T-cell (primary cell): ENCODE measurements around the gene PBX1. TPM values are rescaled to one million over a fixed set of nuclear protein-coding genes. Genes with fewer than 3 reads are reported as not detected.

ENCODE experiments used
- ATAC-seq, 4 experiments: fragments of 200-7000 bp in 3 of 4; fragments of 150-1000 bp in 1 of 4; cut with Tn5 transposase; replicated peaks in 1 of 4; 1 replicate in 3 of 4; 2 replicates in 1 of 4; pipeline ENCODE4 v1.10.0; 2021; ENCODE audit warnings: moderate library complexity in 3 of 4, mild to moderate bottlenecking in 2 of 4, moderate number of reproducible peaks in 1 of 4
- CTCF ChIA-PET, 2 donors: fragments of 300-600 bp; sonication (Branson Sonifier 250); formaldehyde crosslinking; loops; one replicate each; lab custom pipeline; 2022; ENCODE audit warnings: antibody characterized with exemption in 2 of 2; lab: Charles Lee
- POLR2A ChIA-PET, 2 donors: fragments of 300-600 bp; sonication (Branson Sonifier 250); formaldehyde crosslinking; loops; one replicate each; lab custom pipeline; 2022; ENCODE audit warnings: antibody characterized with exemption in 2 of 2; lab: Charles Lee
- DNase-seq, 35 experiments: peaks; one replicate each; pipeline versions ENCODE4 v3.0.0 to v3.0.0-alpha.2; 2013 to 2023
- H3K27ac ChIP-seq: one replicate; pipeline ENCODE4 v1.5.1; 2013; ENCODE audit warnings: low read length
- H3K27me3 ChIP-seq, 2 experiments: replicated peaks in 1 of 2; 1 replicate in 1 of 2; 2 replicates in 1 of 2; pipeline versions ENCODE4 v1.6.1 to v1.7.0; 2013; ENCODE audit warnings: low read length in 1 of 2, mixed read lengths in 1 of 2; ENCODE audit not compliant: control insufficient read depth in 2 of 2, insufficient read depth in 2 of 2; ENCODE audit errors: extremely low read depth in 1 of 2
- H3K36me3 ChIP-seq, 2 donors: 1 replicate in 1 of 2; 2 replicates in 1 of 2; pipeline versions ENCODE4 v1.6.1 to v1.7.0; 2013; ENCODE audit warnings: low read length in 1 of 2; ENCODE audit not compliant: control insufficient read depth in 2 of 2, insufficient read depth in 1 of 2; ENCODE audit errors: extremely low read depth in 1 of 2
- H3K4me1 ChIP-seq, 2 experiments: 1 replicate in 1 of 2; 2 replicates in 1 of 2; pipeline versions ENCODE4 v1.6.1 to v1.7.0; 2013; ENCODE audit warnings: low read length in 2 of 2, mixed read lengths in 1 of 2; ENCODE audit not compliant: insufficient read depth in 2 of 2, control insufficient read depth in 1 of 2; ENCODE audit errors: extremely low read depth in 1 of 2
- H3K4me3 ChIP-seq, 2 donors: 1 replicate in 1 of 2; 2 replicates in 1 of 2; pipeline versions ENCODE4 v1.5.1 to v1.7.0; 2013; ENCODE audit warnings: mild to moderate bottlenecking in 2 of 2, low read length in 1 of 2, moderate library complexity in 1 of 2; ENCODE audit not compliant: control insufficient read depth in 1 of 2; ENCODE audit errors: extremely low read depth in 1 of 2
- H3K9me3 ChIP-seq: 2 replicates; pipeline ENCODE4 v1.7.0; 2013
- H3K27ac Mint-ChIP-seq, 2 donors: one replicate each; pipeline ENCODE4 v1.8.0; 2020 to 2021; ENCODE audit warnings: mild to moderate bottlenecking in 2 of 2, mixed read lengths in 2 of 2
- H3K27me3 Mint-ChIP-seq, 2 donors: one replicate each; pipeline ENCODE4 v1.8.0; 2021 to 2022; ENCODE audit warnings: mixed read lengths in 2 of 2
- H3K36me3 Mint-ChIP-seq: one replicate; pipeline ENCODE4 v1.8.0; 2021; ENCODE audit warnings: mixed read lengths
- H3K4me1 Mint-ChIP-seq, 3 donors: one replicate each; pipeline ENCODE4 v1.8.0; 2020 to 2022; ENCODE audit warnings: mixed read lengths in 3 of 3, mild to moderate bottlenecking in 1 of 3
- H3K4me3 Mint-ChIP-seq, 3 donors: one replicate each; pipeline ENCODE4 v1.8.0; 2020 to 2022; ENCODE audit warnings: mild to moderate bottlenecking in 3 of 3, mixed read lengths in 3 of 3, moderate library complexity in 3 of 3
- H3K9me3 Mint-ChIP-seq, 3 donors: one replicate each; pipeline ENCODE4 v1.8.0; 2020 to 2022; ENCODE audit warnings: mixed read lengths in 3 of 3
- WGBS: methylation state at CpG from one replicate; pipeline ENCODE4 v1.1.5; 2013; ENCODE audit warnings: missing lambda C conversion rate; ENCODE audit not compliant: insufficient coverage; 5-methylcytosine and 5-hydroxymethylcytosine counted together
- total RNA-seq, 35 experiments: library from RNA in 6 of 35; stranded (reverse) in 6 of 35; fragments of 120-200 nt in 1 of 35; gene quantifications; one replicate each; pipeline versions ENCODE4 v1.2.1 to v1.2.4 and lab custom pipeline; 2013 to 2026

PBX1 gene
- total RNA-seq, 5 donors from 2014 or later (not counting 1 experiment from before 2014, with no cell fraction given) = 0.92 to 2.9 (median 1.8) TPM

- Mint-ChIP-seq H3K27ac (no peak overlapping the region), H3K4me1 (no peaks in the 10 kb centered on the region), H3K4me3 (no peak overlapping the region), H3K36me3 (no peaks in the 10 kb centered on the region), H3K27me3 (no peaks in the 10 kb centered on the region), H3K9me3 (peaks cover 0 to 7% (median 4%) of the 10 kb centered on the region in 3 donors)
- ChIA-PET POLR2A (no interaction called here), CTCF (no interaction called here)
- Histone ChIP-seq H3K36me3 (no peaks in the 10 kb centered on the region), H3K27me3 (no peaks in the 10 kb centered on the region), H3K27ac (no peak overlapping the region), H3K4me1 (no peaks in the 10 kb centered on the region), H3K4me3 (no peak overlapping the region), H3K9me3 (no peaks in the 10 kb centered on the region)
- ATAC-seq = no peak
- WGBS = no CpG with 5 or more reads among the region's 1 CpG
- no peak for DNase-seq
Observed at GRCh38 chr1:164703960-164704411, 145.0 kb downstream of the PBX1 start.

GRCh38 chr1:164704954-164705353 is 146.0 kb downstream of the PBX1 start:
- 100% methylated on average over 1 of the region's 1 CpG for WGBS
- H3K27ac Mint-ChIP-seq = no peak overlapping the region
- ChIA-PET CTCF (no interaction called here), POLR2A (no interaction called here)
- ATAC-seq = no peak
- no peak overlapping the region for H3K4me3 Mint-ChIP-seq
- peaks cover 0 to 7% (median 4%) of the 10 kb centered on the region in 3 donors for H3K9me3 Mint-ChIP-seq
- H3K4me1 Mint-ChIP-seq = no peaks in the 10 kb centered on the region
- H3K27me3 Mint-ChIP-seq = no peaks in the 10 kb centered on the region
- H3K27ac ChIP-seq = no peak overlapping the region
- H3K27me3 ChIP-seq = no peaks in the 10 kb centered on the region
- H3K36me3 ChIP-seq = no peaks in the 10 kb centered on the region
- H3K36me3 Mint-ChIP-seq = no peaks in the 10 kb centered on the region
- H3K9me3 ChIP-seq = no peaks in the 10 kb centered on the region
- DNase-seq = no peak
- no peak overlapping the region for H3K4me3 ChIP-seq
- H3K4me1 ChIP-seq = no peaks in the 10 kb centered on the region

GRCh38 chr1:164706606-164706987 is 147.6 kb downstream of the PBX1 start:
- ATAC-seq (no peak), DNase-seq (no peak)
- Mint-ChIP-seq H3K9me3 (peaks cover 0 to 5% (median 4%) of the 10 kb centered on the region in 3 donors), H3K27me3 (peaks cover 0 to 3% of the 10 kb centered on the region in 2 donors), H3K27ac (no peak overlapping the region), H3K4me3 (no peak overlapping the region), H3K4me1 (no peaks in the 10 kb centered on the region), H3K36me3 (no peaks in the 10 kb centered on the region)
- Histone ChIP-seq H3K27ac (no peak overlapping the region), H3K27me3 (no peaks in the 10 kb centered on the region), H3K9me3 (no peaks in the 10 kb centered on the region), H3K4me3 (no peak overlapping the region), H3K36me3 (no peaks in the 10 kb centered on the region), H3K4me1 (no peaks in the 10 kb centered on the region)
- ChIA-PET POLR2A (no interaction called here), CTCF (no interaction called here)

GRCh38 chr1:164707868-164708331 is 148.9 kb downstream of the PBX1 start:
- H3K4me1 Mint-ChIP-seq = no peaks in the 10 kb centered on the region
- 82% methylated on average over 7 of the region's 8 CpGs for WGBS

GRCh38 chr1:164708596-164708995 is 149.6 kb downstream of the PBX1 start:
- Histone ChIP-seq H3K4me1 (no peaks in the 10 kb centered on the region), H3K27me3 (no peaks in the 10 kb centered on the region), H3K27ac (no peak overlapping the region), H3K36me3 (no peaks in the 10 kb centered on the region), H3K4me3 (no peak overlapping the region), H3K9me3 (no peaks in the 10 kb centered on the region)
- ChIA-PET POLR2A (no interaction called here), CTCF (no interaction called here)
- no peaks in the 10 kb centered on the region for H3K36me3 Mint-ChIP-seq
- H3K4me1 Mint-ChIP-seq = no peaks in the 10 kb centered on the region
- ATAC-seq = no peak
- H3K27me3 Mint-ChIP-seq = peaks cover 0 to 3% of the 10 kb centered on the region in 2 donors
- peaks cover 0 to 1% (median 0%) of the 10 kb centered on the region in 3 donors for H3K9me3 Mint-ChIP-seq
- no peak overlapping the region for H3K4me3 Mint-ChIP-seq
- no peak overlapping the region for H3K27ac Mint-ChIP-seq
- WGBS = no CpG with 5 or more reads among the region's 3 CpGs
- no peak for DNase-seq

More at GRCh38 chr1:164707868-164708331, 148.9 kb downstream of the PBX1 start:
- ChIA-PET CTCF (no interaction called here), POLR2A (no interaction called here)
- H3K4me1 ChIP-seq = no peaks in the 10 kb centered on the region
- no peak overlapping the region for H3K27ac ChIP-seq
- no peak overlapping the region for H3K4me3 ChIP-seq
- no peaks in the 10 kb centered on the region for H3K36me3 Mint-ChIP-seq
- peaks cover 0 to 4% (median 0%) of the 10 kb centered on the region in 3 donors for H3K9me3 Mint-ChIP-seq
- no peak for ATAC-seq
- no peak overlapping the region for H3K4me3 Mint-ChIP-seq
- H3K9me3 ChIP-seq = no peaks in the 10 kb centered on the region
- no peak overlapping the region for H3K27ac Mint-ChIP-seq
- DNase-seq = no peak
- H3K36me3 ChIP-seq = no peaks in the 10 kb centered on the region
- H3K27me3 Mint-ChIP-seq = peaks cover 0 to 3% of the 10 kb centered on the region in 2 donors
- no peaks in the 10 kb centered on the region for H3K27me3 ChIP-seq

GRCh38 chr1:164709126-164709525 is 150.1 kb downstream of the PBX1 start:
- POLR2A ChIA-PET = no interaction called here
- Mint-ChIP-seq H3K4me1 (no peaks in the 10 kb centered on the region), H3K9me3 (no peaks in the 10 kb centered on the region), H3K4me3 (no peak overlapping the region), H3K27ac (no peak overlapping the region), H3K27me3 (peaks cover 0 to 3% of the 10 kb centered on the region in 2 donors), H3K36me3 (no peaks in the 10 kb centered on the region)
- DNase-seq = no peak
- ATAC-seq = no peak
- CTCF ChIA-PET = no interaction called here
- Histone ChIP-seq H3K4me1 (no peaks in the 10 kb centered on the region), H3K9me3 (no peaks in the 10 kb centered on the region), H3K27ac (no peak overlapping the region), H3K4me3 (no peak overlapping the region), H3K36me3 (no peaks in the 10 kb centered on the region), H3K27me3 (no peaks in the 10 kb centered on the region)
- WGBS = 64% methylated on average over 3 of the region's 4 CpGs
